Smooth muscle cell (in vitro differentiated cells): ENCODE results near the gene MRPL37. TPM values are rescaled to one million over a fixed set of nuclear protein-coding genes. Genes with fewer than 3 reads are reported as not detected.

ENCODE experiments used
- DNase-seq: peaks from one replicate; lab custom pipeline; 2025; ENCODE audit not compliant: unreplicated experiment; lab: John Stamatoyannopoulos, UW
- H2AFZ ChIP-seq: fragments of 200-600 bp; sonication (generic); 2 replicates; pipeline ENCODE4 v1.6.0; 2016; ENCODE audit warnings: antibody characterized with exemption, low read depth, mild to moderate bottlenecking
- H3F3A ChIP-seq: fragments of 200-600 bp; sonication (generic); 2 replicates; pipeline ENCODE4 v1.6.0; 2017; ENCODE audit warnings: antibody characterized with exemption, low read depth
- H3K27ac ChIP-seq: fragments of 200-600 bp; sonication (generic); 2 replicates; pipeline ENCODE4 v1.5.1; 2016; ENCODE audit warnings: low read depth, mild to moderate bottlenecking
- H3K27me3 ChIP-seq: fragments of 200-600 bp; sonication (generic); 2 replicates; pipeline ENCODE4 v1.6.1; 2016; ENCODE audit warnings: low read depth, mild to moderate bottlenecking
- H3K36me3 ChIP-seq: fragments of 200-600 bp; sonication (generic); 2 replicates; pipeline ENCODE4 v1.5.1; 2016; ENCODE audit warnings: low read depth
- H3K4me1 ChIP-seq: fragments of 200-600 bp; sonication (generic); 2 replicates; pipeline ENCODE4 v1.5.1; 2016; ENCODE audit warnings: low read depth
- H3K4me2 ChIP-seq: fragments of 200-600 bp; sonication (generic); 2 replicates; pipeline ENCODE4 v1.6.0; 2016; ENCODE audit warnings: mild to moderate bottlenecking
- H3K4me3 ChIP-seq: fragments of 200-600 bp; sonication (generic); 2 replicates; pipeline ENCODE4 v1.5.1; 2016; ENCODE audit warnings: mild to moderate bottlenecking
- H3K79me2 ChIP-seq: fragments of 200-600 bp; sonication (generic); 2 replicates; pipeline ENCODE4 v1.6.0; 2016; ENCODE audit warnings: low read depth, mild to moderate bottlenecking
- H3K9ac ChIP-seq: fragments of 200-600 bp; sonication (generic); 2 replicates; pipeline ENCODE4 v1.6.0; 2016; ENCODE audit warnings: low read depth
- H3K9me3 ChIP-seq: fragments of 200-600 bp; sonication (generic); replicated peaks from 2 replicates; pipeline ENCODE4 v1.5.1; 2016; ENCODE audit warnings: low read depth
- H4K20me1 ChIP-seq: fragments of 200-600 bp; sonication (generic); 2 replicates; pipeline ENCODE4 v1.6.0; 2016; ENCODE audit warnings: low read depth
- CTCF ChIP-seq: fragments of 200-600 bp; sonication (generic); IDR thresholded peaks from 2 replicates; pipeline ENCODE4 v1.5.1; 2017; ENCODE audit warnings: borderline replicate concordance, mild to moderate bottlenecking, antibody characterized with exemption; ENCODE audit not compliant: insufficient read depth, poor library complexity, severe bottlenecking
- WGBS: methylation state at CpG from one replicate; pipeline ENCODE4 v1.1.7; 2016; ENCODE audit warnings: low lambda C conversion rate; 5-methylcytosine and 5-hydroxymethylcytosine counted together
- polyA plus RNA-seq: library from polyadenylated mRNA; unstranded; fragments of >200 nt; fragmentation: Nextera tagmentation; extraction: Ambion mirVana; gene quantifications from 2 replicates; pipeline ENCODE4 v1.2.1, GENCODE V29; 2016
- total RNA-seq: library from RNA; depleted of rRNA; stranded (reverse); fragments of >200 nt; gene quantifications from 2 replicates; pipeline ENCODE4 v1.2.3, GENCODE V29; 2014

Gene MRPL37
- total and polyA plus RNA-seq, 2 experiments from 2014 or later: 85.5 to 96.4 TPM

GRCh38 chr1:54188291-54188690, 11.7 kb upstream of the MRPL37 start:
- H3K27ac ChIP-seq: no peak overlapping the region
- H3K4me3 ChIP-seq: no peak overlapping the region
- TF ChIP-seq CTCF: no peak
- DNase-seq: no peak
- no peak overlapping the region for H3K4me2 ChIP-seq
- WGBS: 88% methylated on average over 1 of the region's 1 CpG
- H3K27me3 ChIP-seq: no peaks in the 10 kb centered on the region
- no peak overlapping the region for H3K9ac ChIP-seq
- no peaks in the 10 kb centered on the region for H3F3A ChIP-seq
- H3K9me3 ChIP-seq: no peaks in the 10 kb centered on the region
- no peaks in the 10 kb centered on the region for H4K20me1 ChIP-seq
- no peaks in the 10 kb centered on the region for H3K79me2 ChIP-seq
- no peak overlapping the region for H2AFZ ChIP-seq
- no peaks in the 10 kb centered on the region for H3K36me3 ChIP-seq
- H3K4me1 ChIP-seq: no peaks in the 10 kb centered on the region

- Histone ChIP-seq H3K27ac (no peak overlapping the region), H3K9me3 (no peaks in the 10 kb centered on the region), H3K4me2 (no peak overlapping the region), H3K36me3 (no peaks in the 10 kb centered on the region), H2AFZ (no peak overlapping the region), H3K27me3 (no peaks in the 10 kb centered on the region), H3K79me2 (no peaks in the 10 kb centered on the region), H3K4me3 (no peak overlapping the region), H3K9ac (no peak overlapping the region), H3K4me1 (no peaks in the 10 kb centered on the region), H4K20me1 (no peaks in the 10 kb centered on the region), H3F3A (no peaks in the 10 kb centered on the region)
- 99% methylated on average over 9 of the region's 9 CpGs for WGBS
- DNase-seq: no peak
- TF ChIP-seq CTCF: no peak
These were observed 9.4 kb upstream of the MRPL37 start for GRCh38 chr1:54190526-54190925.

- no peaks in the 10 kb centered on the region for H4K20me1 ChIP-seq
- no peak overlapping the region for H3K4me3 ChIP-seq
- DNase-seq: no peak
- H3K27me3 ChIP-seq: no peaks in the 10 kb centered on the region
- H3K9ac ChIP-seq: no peak overlapping the region
- H3K36me3 ChIP-seq: no peaks in the 10 kb centered on the region
- H3K27ac ChIP-seq: no peak overlapping the region
- TF ChIP-seq CTCF: no peak
- WGBS: 33% methylated on average over 1 of the region's 1 CpG
- no peak overlapping the region for H3K4me2 ChIP-seq
- no peaks in the 10 kb centered on the region for H3F3A ChIP-seq
- H3K9me3 ChIP-seq: no peaks in the 10 kb centered on the region
- H3K79me2 ChIP-seq: no peaks in the 10 kb centered on the region
- H2AFZ ChIP-seq: no peak overlapping the region
- H3K4me1 ChIP-seq: no peaks in the 10 kb centered on the region
These were observed 8.4 kb upstream of the MRPL37 start for GRCh38 chr1:54191525-54191924.

GRCh38 chr1:54193453-54193852, 6.5 kb upstream of the MRPL37 start:
- Histone ChIP-seq H3K27ac (no peak overlapping the region), H3F3A (no peaks in the 10 kb centered on the region), H3K4me1 (no peaks in the 10 kb centered on the region), H3K4me2 (no peak overlapping the region), H2AFZ (no peak overlapping the region), H3K9me3 (no peaks in the 10 kb centered on the region), H4K20me1 (no peaks in the 10 kb centered on the region), H3K27me3 (no peaks in the 10 kb centered on the region), H3K79me2 (no peaks in the 10 kb centered on the region), H3K4me3 (no peak overlapping the region), H3K36me3 (no peaks in the 10 kb centered on the region), H3K9ac (no peak overlapping the region)
- 95% methylated on average over 5 of the region's 5 CpGs for WGBS
- no peak for TF ChIP-seq CTCF
- DNase-seq: no peak
